HG03575 (cell line): ENCODE results near the gene CMTM4.
"Not testable (repeated sequence)": the region's sequence is repeated elsewhere in the genome, so short reads cannot be mapped to it uniquely, and the experiment has no call there.

ENCODE experiments used
- ATAC-seq: cut with Tn5 transposase; IDR thresholded peaks from one replicate; pipeline ENCODE4 v1.9.1; 2021; ENCODE audit not compliant: unreplicated experiment, insufficient number of reproducible peaks, low FRiP score; ENCODE audit errors: extremely low read depth

The CMTM4 gene

GRCh38 chr16:66652661-66653360 is 43.7 kb downstream of the CMTM4 start:
- ATAC-seq: no peak

GRCh38 chr16:66651965-66652364 is 44.6 kb downstream of the CMTM4 start:
- no peak for ATAC-seq

GRCh38 chr16:66651474-66651765 is 45.1 kb downstream of the CMTM4 start:
- no peak for ATAC-seq

GRCh38 chr16:66650707-66651473 is 45.7 kb downstream of the CMTM4 start:
- no peak for ATAC-seq

GRCh38 chr16:66649636-66650205 is 46.8 kb downstream of the CMTM4 start:
- no peak for ATAC-seq

GRCh38 chr16:66649167-66649566 is 47.4 kb downstream of the CMTM4 start:
- ATAC-seq: no peak

GRCh38 chr16:66647866-66648265 is 48.7 kb downstream of the CMTM4 start:
- ATAC-seq: no peak

GRCh38 chr16:66641387-66641786 is 55.2 kb downstream of the CMTM4 start:
- ATAC-seq: no peak

- ATAC-seq: no peak
Observed at GRCh38 chr16:66640724-66641314, 55.7 kb downstream of the CMTM4 start.

- ATAC-seq: no peak
Observed at GRCh38 chr16:66639091-66639885, 57.3 kb downstream of the CMTM4 start.

- no peak for ATAC-seq
Observed at GRCh38 chr16:66637806-66638205, 58.7 kb downstream of the CMTM4 start.

- ATAC-seq: no peak
Observed at GRCh38 chr16:66636199-66636598, 60.3 kb downstream of the CMTM4 start.

GRCh38 chr16:66635406-66635805 is 61.1 kb downstream of the CMTM4 start:
- no peak for ATAC-seq

- no peak for ATAC-seq
Observed at GRCh38 chr16:66634527-66635196, 61.9 kb downstream of the CMTM4 start.

GRCh38 chr16:66631558-66631957 is 65.0 kb downstream of the CMTM4 start:
- not testable (repeated sequence) for ATAC-seq

- not testable (repeated sequence) for ATAC-seq
Observed at GRCh38 chr16:66630561-66631260, 65.8 kb downstream of the CMTM4 start.

- no peak for ATAC-seq
Observed at GRCh38 chr16:66629856-66630255, 66.7 kb downstream of the CMTM4 start.
